Urinary bladder (tissue), 4 donors: ENCODE results near the gene BCL10. TPM values are rescaled to one million over a fixed set of nuclear protein-coding genes. Genes with fewer than 3 reads are reported as not detected.
A peak's percentile ranks its signal among the peaks of the same experiment; 100 is the strongest.

Experiments used
- DNase-seq: peaks from one replicate; pipeline ENCODE4 v3.0.0-alpha.2; 2015; ENCODE audit errors: extremely low spot score
- H3K27ac ChIP-seq: one replicate; pipeline ENCODE4 v1.5.1; 2013; ENCODE audit warnings: low read depth, mild to moderate bottlenecking, moderate library complexity
- H3K36me3 ChIP-seq: one replicate; pipeline ENCODE4 v1.6.1; 2013; ENCODE audit warnings: mild to moderate bottlenecking, moderate library complexity; ENCODE audit not compliant: insufficient read depth
- H3K4me1 ChIP-seq: one replicate; pipeline ENCODE4 v1.6.1; 2013; ENCODE audit warnings: mild to moderate bottlenecking, moderate library complexity; ENCODE audit not compliant: insufficient read depth
- H3K4me3 ChIP-seq: one replicate; pipeline ENCODE4 v1.5.1; 2013; ENCODE audit warnings: low read depth, low read length
- WGBS: extraction: QIAGEN DNeasy Blood & Tissue Kit; methylation state at CpG from one replicate; pipeline ENCODE4 v1.1.7; 2013; 5-methylcytosine and 5-hydroxymethylcytosine counted together
- polyA plus RNA-seq: library from polyadenylated mRNA; stranded (reverse); fragments of 200-250 nt; gene quantifications from one replicate; pipeline ENCODE4 v1.2.3, GENCODE V29; 2013
- total RNA-seq: library from RNA; depleted of rRNA; stranded (reverse); fragments of >200 nt; gene quantifications from one replicate; pipeline ENCODE4 v1.2.3, GENCODE V29; 2014
- donor health status: healthy with polysubstance abuse.
- donor health status: healthy.

BCL10 gene
- total RNA-seq (36.6 TPM), polyA plus RNA-seq (9.6 TPM)

DNA sequence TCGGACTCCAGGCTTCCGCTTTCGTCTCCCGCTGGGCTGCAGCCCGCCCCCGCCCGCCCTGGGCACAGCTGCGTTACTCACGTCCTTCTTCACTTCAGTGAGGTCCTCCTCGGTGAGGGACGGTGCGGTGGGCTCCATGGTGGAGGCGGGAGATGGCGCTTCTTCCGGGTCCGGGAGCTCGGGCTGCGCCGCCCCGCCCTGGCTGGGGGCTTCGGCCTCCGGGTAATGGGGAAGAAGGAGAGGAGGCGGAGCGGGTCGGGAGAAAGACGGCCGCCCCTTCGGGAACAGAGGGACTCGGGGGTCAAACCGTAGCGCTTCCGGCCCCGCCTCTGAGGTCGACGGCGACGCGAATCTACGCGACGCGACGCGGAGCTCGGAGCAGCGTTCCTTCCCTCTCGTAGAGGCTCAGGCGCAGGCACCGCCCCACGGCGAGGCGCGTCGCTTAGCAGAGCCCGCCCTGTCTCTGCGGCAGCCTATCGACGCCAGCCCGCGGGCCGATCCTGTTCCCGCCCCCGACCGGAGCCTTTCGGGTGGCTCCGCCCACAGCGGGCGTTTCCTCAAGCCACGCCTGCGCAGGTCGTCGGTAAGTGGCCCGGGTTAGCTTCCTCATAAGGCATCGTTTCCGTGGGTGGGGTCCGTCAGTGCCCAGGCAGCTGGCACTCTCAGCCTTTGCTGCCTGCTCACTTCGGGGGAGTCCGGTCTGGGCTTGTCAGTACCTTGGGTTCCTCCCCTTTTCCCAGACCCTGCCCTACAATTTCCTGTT, at the start of gene BCL10:
Gene BCL10, minus strand, starts transcription at position 418 of the 763 bp plus-strand sequence. Its CDS starts 280 bp downstream, at position 138.
- under 1% methylated on average over 77 of the region's 78 CpGs for WGBS
- H3K4me3 ChIP-seq = peak within 1 kb of the TSS; percentile 59
- H3K36me3 ChIP-seq = no peaks in the 10 kb centered on the region
- DNase-seq = peak; percentile 94
- H3K4me1 ChIP-seq = no peaks in the 10 kb centered on the region
- peak within 1 kb of the TSS; percentile 92 for H3K27ac ChIP-seq

DNA sequence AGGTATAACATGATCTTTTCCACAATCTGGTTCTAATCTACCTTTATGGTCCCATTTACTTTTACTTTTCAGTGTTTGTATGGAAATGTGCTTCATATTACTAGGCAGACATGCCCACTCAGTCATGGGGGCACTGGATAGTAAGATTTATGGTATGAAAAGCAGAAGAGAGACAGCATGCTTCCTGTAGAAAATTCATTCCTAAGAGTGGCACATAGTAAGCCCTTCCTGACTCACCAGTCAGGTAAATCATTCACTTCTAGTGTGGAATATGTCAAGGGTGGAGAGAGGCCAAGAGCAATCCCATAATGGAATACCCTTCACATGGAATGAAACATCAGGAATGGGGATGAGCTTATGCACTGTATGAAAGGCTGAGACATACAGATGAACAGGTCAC, 49.5 kb upstream of the BCL10 start:
- DNase-seq = no peak
- no peaks in the 10 kb centered on the region for H3K4me1 ChIP-seq
- no peak overlapping the region for H3K27ac ChIP-seq
- H3K36me3 ChIP-seq = no peaks in the 10 kb centered on the region
- no peak overlapping the region for H3K4me3 ChIP-seq

DNA sequence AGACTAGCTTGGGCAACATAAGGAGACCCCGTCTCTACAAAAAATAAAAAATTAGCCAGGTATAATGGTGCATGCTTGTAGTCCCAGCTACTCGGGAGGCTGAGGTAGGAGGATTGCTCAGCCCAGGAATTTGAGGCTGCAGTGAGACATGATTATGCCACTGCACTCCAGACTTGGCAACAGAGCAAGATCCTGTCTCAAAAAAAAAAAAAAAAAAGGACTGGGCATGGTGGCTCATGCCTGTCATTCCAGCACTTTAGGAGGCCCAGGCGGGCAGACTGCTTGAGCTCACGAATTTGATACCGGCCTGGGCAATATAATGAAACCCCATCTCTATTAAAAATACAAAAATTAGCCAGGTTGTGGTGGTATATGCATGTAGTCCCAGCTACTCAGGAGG, 47.3 kb upstream of the BCL10 start:
- H3K4me1 ChIP-seq = no peaks in the 10 kb centered on the region
- H3K27ac ChIP-seq = no peak overlapping the region
- WGBS = 94% methylated on average over 5 of the region's 5 CpGs
- H3K36me3 ChIP-seq = no peaks in the 10 kb centered on the region
- no peak for DNase-seq
- no peak overlapping the region for H3K4me3 ChIP-seq

DNA sequence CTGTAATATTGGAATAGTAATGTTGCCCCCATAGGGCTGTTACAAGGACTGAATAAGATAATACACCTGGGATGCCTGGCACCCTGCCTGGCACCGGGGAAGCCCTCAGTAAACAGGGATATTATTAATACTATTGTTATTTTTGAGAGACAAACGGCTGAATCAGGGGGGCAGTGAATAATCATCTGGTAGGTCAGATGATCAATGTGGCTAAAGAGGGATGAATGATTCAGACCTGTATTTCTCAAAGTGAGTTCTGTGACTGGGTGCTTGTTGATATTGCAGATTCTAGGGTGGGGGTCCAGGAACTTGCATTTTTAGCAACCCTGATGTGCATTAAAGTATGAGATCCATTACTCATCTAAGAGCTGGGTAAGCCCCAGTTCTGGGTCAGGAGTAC, 46.2 kb upstream of the BCL10 start:
- no peaks in the 10 kb centered on the region for H3K36me3 ChIP-seq

DNA sequence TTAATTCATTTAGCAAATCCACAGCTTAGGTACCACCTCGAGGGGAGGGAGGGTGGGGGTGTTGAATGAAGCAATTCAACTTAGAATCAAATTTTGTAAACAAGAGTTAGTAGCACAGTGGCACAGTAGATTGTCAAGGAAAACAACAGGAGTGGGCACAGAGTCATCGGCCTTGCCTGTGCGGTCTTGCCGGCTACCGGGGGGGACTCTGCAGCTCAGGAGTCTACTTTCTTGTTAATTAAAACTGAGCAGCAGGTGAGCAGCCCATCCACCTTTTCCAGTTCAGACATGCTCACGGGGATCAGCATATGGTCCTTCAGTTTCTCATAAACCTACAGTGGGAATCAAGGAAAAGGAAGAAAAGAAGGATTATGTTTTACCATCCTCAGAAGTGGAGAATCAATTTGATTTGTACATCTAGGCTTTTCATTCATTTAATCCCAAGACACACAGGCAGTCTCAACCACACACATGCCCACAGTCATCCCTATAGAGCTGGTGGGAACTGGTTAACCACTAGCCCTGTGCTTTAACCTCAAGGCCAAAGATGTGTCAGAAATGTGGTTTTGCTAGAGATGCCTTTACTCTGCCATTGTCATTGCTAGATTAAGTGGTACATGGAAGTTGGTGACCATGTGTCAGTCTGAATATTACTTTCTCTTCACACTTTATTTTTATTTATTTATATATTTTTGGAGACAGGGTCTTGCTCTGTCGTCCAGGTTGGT, 45.0 kb upstream of the BCL10 start:
- H3K4me1 ChIP-seq = no peaks in the 10 kb centered on the region
- no peaks in the 10 kb centered on the region for H3K36me3 ChIP-seq
- 87% methylated on average over 7 of the region's 7 CpGs for WGBS
- no peak for DNase-seq
- H3K4me3 ChIP-seq = no peak overlapping the region
- no peak overlapping the region for H3K27ac ChIP-seq

More for the DNA sequence above, 46.2 kb upstream of the BCL10 start:
- Histone ChIP-seq H3K27ac (no peak overlapping the region), H3K4me1 (no peaks in the 10 kb centered on the region), H3K4me3 (no peak overlapping the region)
- no peak for DNase-seq
- WGBS = 68% methylated on average over 2 of the region's 2 CpGs

DNA sequence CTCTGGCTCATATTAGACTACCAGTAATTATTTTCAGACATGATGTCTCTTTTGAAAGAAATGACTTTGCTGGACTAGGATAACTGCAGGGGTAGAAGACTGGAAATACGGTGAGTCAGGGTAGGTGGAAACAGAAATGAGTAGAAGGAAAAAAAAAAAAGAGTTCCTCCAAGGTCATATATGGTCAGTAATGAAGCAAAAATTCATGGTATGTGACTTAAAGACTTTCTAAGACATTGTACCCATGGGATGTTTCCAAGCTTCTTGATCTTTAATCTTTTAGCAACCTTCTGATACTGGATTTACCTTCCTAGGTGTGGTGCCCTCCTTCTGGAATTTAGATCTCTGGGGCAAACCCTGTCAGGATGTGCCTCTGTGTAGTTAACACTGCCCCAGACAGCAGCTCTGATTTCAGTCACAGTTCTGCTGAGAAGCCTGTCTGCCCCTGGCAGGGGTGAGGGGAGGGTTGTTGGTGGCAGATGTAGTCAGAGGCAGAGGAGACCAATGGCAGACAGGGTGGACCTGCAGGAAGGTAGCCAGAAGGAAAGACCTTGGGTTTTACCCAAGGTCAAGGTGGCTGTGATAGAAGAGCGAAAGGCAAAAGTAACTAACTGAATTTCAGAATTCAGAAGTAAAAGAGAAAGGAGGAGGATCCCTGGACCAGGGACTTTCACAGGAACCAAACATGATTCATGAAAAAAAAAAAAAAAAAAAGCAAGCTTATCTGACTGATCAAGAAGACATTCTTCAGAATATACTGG, 44.1 kb upstream of the BCL10 start:
- Histone ChIP-seq H3K4me3 (no peak overlapping the region), H3K36me3 (no peaks in the 10 kb centered on the region), H3K27ac (no peak overlapping the region), H3K4me1 (no peaks in the 10 kb centered on the region)
- 86% methylated on average over 2 of the region's 2 CpGs for WGBS
- DNase-seq = no peak

DNA sequence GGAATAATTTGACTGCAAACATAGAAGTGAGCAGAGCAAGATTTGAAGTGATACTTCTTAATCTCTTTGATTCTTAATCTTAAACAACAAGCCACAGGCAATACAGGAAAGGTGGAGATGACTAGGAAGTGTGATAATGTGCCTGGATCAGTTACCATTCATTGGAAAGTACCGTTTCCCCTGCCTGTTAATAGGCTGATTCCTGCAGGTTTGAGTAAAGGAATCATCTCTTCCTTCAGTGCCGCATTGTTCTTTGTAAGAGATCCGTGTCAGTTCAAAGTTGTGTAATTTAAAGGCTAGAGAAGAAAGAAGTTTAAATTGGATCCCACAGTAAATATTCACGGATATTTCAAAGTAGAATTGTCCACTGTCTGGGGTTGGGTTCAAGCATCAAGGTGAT, 43.5 kb upstream of the BCL10 start:
- no peaks in the 10 kb centered on the region for H3K36me3 ChIP-seq
- WGBS = 86% methylated on average over 4 of the region's 4 CpGs
- no peak overlapping the region for H3K27ac ChIP-seq
- no peak for DNase-seq
- no peaks in the 10 kb centered on the region for H3K4me1 ChIP-seq
- H3K4me3 ChIP-seq = no peak overlapping the region

DNA sequence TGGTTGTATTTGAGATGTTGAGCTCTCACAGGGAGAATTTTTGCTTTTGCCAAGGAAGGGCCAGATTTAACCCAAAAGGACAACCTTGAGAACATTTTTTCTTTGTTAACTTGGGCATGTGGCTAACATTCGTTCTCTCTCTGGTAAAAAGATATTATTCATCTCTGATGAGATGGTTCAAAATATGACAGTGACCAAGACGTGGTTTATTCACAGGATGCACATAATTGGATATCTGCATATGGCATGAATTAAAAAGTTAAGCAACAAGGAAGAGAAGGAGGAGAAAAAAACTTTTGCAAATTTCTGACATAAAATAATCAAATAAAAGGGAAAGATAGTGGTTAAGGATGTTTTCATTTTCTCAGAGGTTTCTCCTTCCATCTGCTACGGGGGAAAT, 43.1 kb upstream of the BCL10 start:
- DNase-seq = no peak
- Histone ChIP-seq H3K27ac (no peak overlapping the region), H3K36me3 (no peaks in the 10 kb centered on the region), H3K4me1 (no peaks in the 10 kb centered on the region), H3K4me3 (no peak overlapping the region)
- 90% methylated on average over 3 of the region's 3 CpGs for WGBS

DNA sequence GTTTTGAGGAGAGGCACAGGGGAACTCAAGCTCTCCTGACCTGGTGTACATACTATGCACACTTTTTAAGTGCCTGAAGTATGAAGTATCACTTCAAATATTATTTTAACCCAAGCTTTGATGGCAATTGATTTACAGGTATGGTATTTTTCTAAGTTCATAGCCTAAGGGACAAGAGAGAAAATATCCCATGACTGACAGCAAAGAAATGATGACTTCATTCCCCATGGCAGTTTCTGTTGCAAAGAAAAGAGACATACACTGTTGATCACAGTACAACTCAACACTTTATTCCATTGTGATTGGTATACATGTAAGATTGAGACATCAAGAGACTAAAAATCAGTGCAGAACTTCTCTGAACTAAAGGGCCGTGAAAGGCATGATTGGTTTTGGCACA, 41.8 kb upstream of the BCL10 start:
- no peak overlapping the region for H3K27ac ChIP-seq
- no peaks in the 10 kb centered on the region for H3K4me1 ChIP-seq
- no peak overlapping the region for H3K4me3 ChIP-seq
- H3K36me3 ChIP-seq = no peaks in the 10 kb centered on the region
- no peak for DNase-seq
- 94% methylated on average over 1 of the region's 1 CpG for WGBS

DNA sequence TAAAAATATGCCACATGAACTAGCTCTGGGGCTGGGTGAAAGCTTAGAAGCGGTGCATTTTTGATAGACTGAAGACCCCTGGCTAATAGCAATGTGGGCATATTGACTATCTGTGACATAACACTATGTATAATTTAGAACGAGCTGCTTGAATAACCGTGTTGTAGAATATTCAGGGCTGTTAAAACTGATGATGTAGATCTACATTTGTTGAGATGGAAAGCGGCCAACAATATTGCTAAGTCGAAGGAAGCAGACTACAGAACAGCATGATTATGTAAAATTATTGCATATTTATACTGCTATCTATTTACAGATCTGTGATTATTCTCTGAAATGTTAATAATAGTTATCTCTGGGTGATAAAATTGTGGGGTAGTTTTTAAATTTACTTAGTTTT, 41.1 kb upstream of the BCL10 start:
- DNase-seq = no peak
- WGBS = 59% methylated on average over 5 of the region's 5 CpGs
- H3K4me3 ChIP-seq = no peak overlapping the region
- H3K36me3 ChIP-seq = no peaks in the 10 kb centered on the region
- no peak overlapping the region for H3K27ac ChIP-seq
- no peaks in the 10 kb centered on the region for H3K4me1 ChIP-seq

DNA sequence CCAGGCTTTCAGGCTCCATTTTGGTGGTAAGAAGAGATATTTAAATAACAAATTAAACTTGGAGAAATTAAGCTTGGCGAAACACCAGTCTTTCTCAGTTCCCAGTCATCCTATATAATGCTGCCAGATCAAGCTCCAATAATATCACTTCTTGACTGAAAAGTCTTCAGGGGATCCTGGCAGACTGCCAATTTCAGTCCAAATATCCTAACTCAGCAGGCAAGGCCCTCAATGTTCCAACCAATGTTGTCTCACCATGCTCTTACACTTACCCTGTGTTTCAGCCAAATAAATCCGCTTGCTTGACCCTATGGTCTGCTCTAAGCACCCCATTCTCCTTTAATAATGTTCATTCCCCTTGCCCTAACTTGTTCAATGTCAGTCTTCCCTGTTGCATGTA, 39.9 kb upstream of the BCL10 start:
- WGBS = 97% methylated on average over 2 of the region's 2 CpGs

DNA sequence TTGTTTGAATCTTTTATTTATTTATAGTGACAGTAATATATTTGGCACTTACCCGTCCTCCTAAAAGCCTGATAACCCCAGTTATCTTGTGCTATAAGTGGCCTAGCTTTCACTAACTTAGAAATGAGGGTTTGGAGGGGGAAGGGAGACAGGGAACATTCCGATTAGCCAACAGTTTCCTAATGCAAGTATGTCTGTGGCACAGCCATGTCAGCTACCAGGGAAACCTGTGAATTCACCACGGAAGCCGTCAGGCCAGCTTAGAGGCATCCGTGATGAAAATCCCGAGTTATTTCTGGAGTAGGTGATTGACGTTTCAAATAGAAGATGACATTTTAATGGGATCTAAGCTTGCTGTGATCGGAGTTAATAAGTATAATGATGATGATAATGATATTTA, 39.4 kb upstream of the BCL10 start:
- DNase-seq = no peak
- H3K27ac ChIP-seq = no peak overlapping the region
- H3K4me1 ChIP-seq = no peaks in the 10 kb centered on the region
- no peaks in the 10 kb centered on the region for H3K36me3 ChIP-seq
- no peak overlapping the region for H3K4me3 ChIP-seq
- WGBS = 65% methylated on average over 8 of the region's 8 CpGs

More for the DNA sequence above, 39.9 kb upstream of the BCL10 start:
- no peak overlapping the region for H3K4me3 ChIP-seq
- H3K4me1 ChIP-seq = no peaks in the 10 kb centered on the region
- H3K36me3 ChIP-seq = no peaks in the 10 kb centered on the region
- DNase-seq = no peak
- no peak overlapping the region for H3K27ac ChIP-seq

DNA sequence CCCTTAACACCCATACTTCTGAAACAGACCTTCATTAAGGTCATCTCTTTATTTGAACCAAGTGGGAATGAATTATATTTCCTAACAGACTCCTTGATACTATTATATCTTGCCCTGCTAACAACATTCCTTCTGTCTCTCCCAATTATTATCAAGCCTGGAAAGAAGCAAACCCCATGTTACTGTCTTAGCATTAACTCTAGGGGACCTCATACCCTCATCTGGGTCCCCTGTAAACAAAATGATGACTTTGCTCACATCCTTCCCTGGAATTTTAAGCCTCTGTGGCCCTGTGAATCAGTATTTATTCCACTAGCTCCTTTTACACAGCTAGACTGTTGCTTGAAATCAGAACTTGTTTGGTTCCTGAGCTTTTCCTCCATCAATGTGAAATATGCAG, 38.3 kb upstream of the BCL10 start:
- Histone ChIP-seq H3K36me3 (no peaks in the 10 kb centered on the region), H3K4me3 (no peak overlapping the region), H3K4me1 (no peaks in the 10 kb centered on the region), H3K27ac (no peak overlapping the region)
- no peak for DNase-seq
